Upper lobe of right lung (tissue), 1 donor: ENCODE data around the gene EPB41. TPM values are rescaled to one million over a fixed set of nuclear protein-coding genes. Genes with fewer than 3 reads are reported as not detected.

Source experiments
- ATAC-seq: fragments of 200-7000 bp; cut with Tn5 transposase; one replicate; pipeline ENCODE4 v1.9.1; 2020; ENCODE audit warnings: mild to moderate bottlenecking, moderate library complexity
- DNase-seq: peaks from one replicate; pipeline ENCODE4 v3.0.0-alpha.2; 2020
- H3K27ac ChIP-seq: fragments of 200-600 bp; one replicate; pipeline ENCODE4 v1.8.0; 2022
- H3K27me3 ChIP-seq: fragments of 200-600 bp; one replicate; pipeline ENCODE4 v1.8.0; 2022; ENCODE audit warnings: mild to moderate bottlenecking
- H3K36me3 ChIP-seq: fragments of 200-600 bp; one replicate; pipeline ENCODE4 v1.8.0; 2022
- H3K4me1 ChIP-seq: fragments of 200-600 bp; one replicate; pipeline ENCODE4 v1.8.0; 2022
- H3K4me3 ChIP-seq: fragments of 200-600 bp; one replicate; pipeline ENCODE4 v1.8.0; 2022; ENCODE audit warnings: mild to moderate bottlenecking
- H3K9me3 ChIP-seq: fragments of 200-600 bp; one replicate; pipeline ENCODE4 v1.8.0; 2022
- CTCF ChIP-seq: fragments of 200-600 bp; IDR thresholded peaks from one replicate; pipeline ENCODE4 v1.8.0; 2022; ENCODE audit warnings: antibody characterized with exemption
- intact Hi-C: fragments of 100-400 bp; cut with DNase I; formaldehyde crosslinking; loops from one replicate; pipeline ENCODE4 v1.11.0; 2022
- total RNA-seq: library from RNA; stranded (reverse); fragmentation: NEBNext Ultra II Directional; extraction: Animal tissue kit (Norgen Biotek cat#: 25700); gene quantifications from one replicate; pipeline ENCODE4 v1.2.1, GENCODE V29; 2021
- donor health status: DM: no; HTN: yes; CAD: no; lungs with severe emphysema.

Gene EPB41
- total RNA-seq, 1 donor from 2014 or later: 67.0 TPM

- H3K4me1 ChIP-seq: peaks cover 26% of the 10 kb centered on the region
- H3K9me3 ChIP-seq: no peaks in the 10 kb centered on the region
- H3K4me3 ChIP-seq: no peak overlapping the region
- H3K27me3 ChIP-seq: no peaks in the 10 kb centered on the region
- H3K27ac ChIP-seq: no peak overlapping the region
- no peak for ATAC-seq
- TF ChIP-seq CTCF: no peak
- DNase-seq: no peak
- intact Hi-C loops: no loop called here
- H3K36me3 ChIP-seq: peaks cover 67% of the 10 kb centered on the region
These were observed 250.2 kb downstream of the EPB41 start for GRCh38 chr1:29164588-29164987.

GRCh38 chr1:29166291-29166878 is 252.0 kb downstream of the EPB41 start:
- intact Hi-C loops: no loop called here
- Histone ChIP-seq H3K27ac (no peak overlapping the region), H3K4me3 (no peak overlapping the region), H3K4me1 (peaks cover 30% of the 10 kb centered on the region), H3K36me3 (peaks cover 53% of the 10 kb centered on the region), H3K27me3 (no peaks in the 10 kb centered on the region), H3K9me3 (no peaks in the 10 kb centered on the region)
- DNase-seq: no peak
- no peak for TF ChIP-seq CTCF
- no peak for ATAC-seq

- peaks cover 53% of the 10 kb centered on the region for H3K36me3 ChIP-seq
These were observed 253.5 kb downstream of the EPB41 start for GRCh38 chr1:29167904-29168303.

More at GRCh38 chr1:29167904-29168303, 253.5 kb downstream of the EPB41 start:
- Histone ChIP-seq H3K4me1 (peaks cover 20% of the 10 kb centered on the region), H3K27me3 (no peaks in the 10 kb centered on the region), H3K9me3 (no peaks in the 10 kb centered on the region), H3K27ac (no peak overlapping the region), H3K4me3 (no peak overlapping the region)
- DNase-seq: no peak
- ATAC-seq: no peak
- intact Hi-C loops: no loop called here
- no peak for TF ChIP-seq CTCF

Other genes with a start within 250 kb of the EPB41 start
- 12.9 TPM for gene GMEB1, start 245.8 kb upstream of the EPB41 start, total RNA-seq
- 65.8 TPM for gene YTHDF2, start 177.6 kb upstream of the EPB41 start, total RNA-seq
- not detected for gene OPRD1, start 102.4 kb upstream of the EPB41 start, total RNA-seq
- gene TMEM200B, start 209.3 kb downstream of the EPB41 start, total RNA-seq: 8.7 TPM